Endothelial cell of umbilical vein (primary cell): Measurements from ENCODE around the gene TULP1. TPM values are rescaled to one million over a fixed set of nuclear protein-coding genes. Genes with fewer than 3 reads are reported as not detected.

Source experiments
- Bru-seq: library from RNA; stranded (reverse); fragments of 400-500 nt; gene quantifications from one replicate; lab custom pipeline; 2021; lab: Mats Ljungman, UMichigan
- BruChase-seq, 2 experiments: library from RNA; stranded (reverse); fragments of 400-500 nt; gene quantifications; one replicate each; lab custom pipeline; 2021; lab: Mats Ljungman, UMichigan
- BruUV-seq: library from RNA; stranded (reverse); fragments of 400-500 nt; replicated peaks from 2 replicates; lab custom pipeline; 2021; lab: Mats Ljungman, UMichigan
- CTCF ChIA-PET: fragments of 300-600, 350-600 bp; sonication (Branson Sonifier 250); formaldehyde crosslinking; loops from one replicate; lab custom pipeline; 2021; ENCODE audit warnings: antibody characterized with exemption, inconsistent platforms; lab: Charles Lee
- POLR2A ChIA-PET: fragments of 300-600, 350-600 bp; sonication (Branson Sonifier 250); formaldehyde crosslinking; loops from one replicate; lab custom pipeline; 2021; ENCODE audit warnings: antibody characterized with exemption, inconsistent platforms; lab: Charles Lee
- DNase-seq: peaks from one replicate; pipeline ENCODE4 v3.0.0-alpha.2; 2011; ENCODE audit warnings: low read depth, low spot score
- FAIRE-seq: peaks from 2 replicates; lab custom pipeline; 2011; peaks lifted over from hg19 to GRCh38; lab: Jason Lieb, UNC
- H2AFZ ChIP-seq: 2 replicates; pipeline ENCODE4 v1.6.0; 2012; ENCODE audit warnings: low read depth, low read length, control low read depth, inconsistent platforms
- H3K27ac ChIP-seq: 2 replicates; pipeline ENCODE4 v1.5.1; 2011; ENCODE audit warnings: low read depth, mild to moderate bottlenecking, control low read depth, low read length, moderate library complexity; ENCODE audit not compliant: insufficient read depth
- H3K27me3 ChIP-seq, 2 experiments: 2 replicates each; pipeline versions ENCODE4 v1.6.0 to v1.6.1; 2011; ENCODE audit warnings: low read length in 2 of 2, mixed read lengths in 1 of 2; ENCODE audit not compliant: control insufficient read depth in 2 of 2, insufficient read depth in 2 of 2
- H3K36me3 ChIP-seq, 2 experiments: 2 replicates in 1 of 2; 3 replicates in 1 of 2; pipeline ENCODE4 v1.5.1; 2011; ENCODE audit warnings: low read length in 2 of 2, mild to moderate bottlenecking in 1 of 2, moderate library complexity in 1 of 2; ENCODE audit not compliant: control insufficient read depth in 2 of 2, insufficient read depth in 2 of 2; ENCODE audit errors: extremely low read depth in 1 of 2
- H3K4me1 ChIP-seq: 3 replicates; pipeline ENCODE4 v1.5.1; 2011; ENCODE audit warnings: mild to moderate bottlenecking, low read length; ENCODE audit not compliant: control insufficient read depth, insufficient read depth; ENCODE audit errors: extremely low read depth
- H3K4me2 ChIP-seq: 2 replicates; pipeline ENCODE4 v1.6.1; 2011; ENCODE audit warnings: low read length, control low read depth, mixed read lengths; ENCODE audit not compliant: insufficient read depth
- H3K4me3 ChIP-seq, 3 experiments: fragments of 200-600 bp in 1 of 3; sonication (generic), shearing (Covaris generic) in 1 of 3; replicated peaks in 1 of 3; 2 replicates each; pipeline ENCODE4 v1.5.1; 2011 to 2016; ENCODE audit warnings: control low read depth in 3 of 3, low read length in 3 of 3, mild to moderate bottlenecking in 2 of 3, inconsistent platforms in 1 of 3, low read depth in 1 of 3, moderate library complexity in 1 of 3; ENCODE audit not compliant: insufficient read depth in 1 of 3
- H3K79me2 ChIP-seq: 2 replicates; pipeline ENCODE4 v1.6.0; 2012; ENCODE audit warnings: low read length, inconsistent platforms; ENCODE audit not compliant: control insufficient read depth, insufficient read depth
- H3K9ac ChIP-seq: replicated peaks from 2 replicates; pipeline ENCODE3; 2011; ENCODE audit warnings: low read length, control low read depth; ENCODE audit not compliant: insufficient read depth; ENCODE audit errors: extremely low read depth
- H3K9me1 ChIP-seq: replicated peaks from 3 replicates; pipeline ENCODE4 v1.6.0; 2011; ENCODE audit warnings: mild to moderate bottlenecking, low read length; ENCODE audit not compliant: control insufficient read depth, insufficient read depth; ENCODE audit errors: extremely low read depth
- H3K9me3 ChIP-seq: replicated peaks from 2 replicates; pipeline ENCODE4 v1.5.1; 2012; ENCODE audit warnings: low read length, inconsistent platforms; ENCODE audit not compliant: control insufficient read depth, insufficient read depth
- H4K20me1 ChIP-seq: replicated peaks from 2 replicates; pipeline ENCODE3; 2011; ENCODE audit warnings: mild to moderate bottlenecking, low read length; ENCODE audit not compliant: control insufficient read depth, insufficient read depth; ENCODE audit errors: extremely low read depth
- EZH2 ChIP-seq: IDR thresholded peaks from 2 replicates; pipeline ENCODE4 v1.6.1; 2012; ENCODE audit warnings: borderline replicate concordance, low read depth, mild to moderate bottlenecking, moderate library complexity, low read length, inconsistent platforms; ENCODE audit not compliant: severe bottlenecking
- FOS ChIP-seq: IDR thresholded peaks from 2 replicates; pipeline ENCODE4 v1.6.1; 2011; ENCODE audit warnings: mild to moderate bottlenecking, low read length, moderate library complexity, borderline replicate concordance; ENCODE audit not compliant: insufficient read depth
- GATA2 ChIP-seq: IDR thresholded peaks from 2 replicates; pipeline ENCODE4 v1.7.0; 2011; ENCODE audit warnings: low read depth, mild to moderate bottlenecking, moderate library complexity, mixed read lengths, low read length; ENCODE audit not compliant: insufficient read length, insufficient read depth
- JUN ChIP-seq: IDR thresholded peaks from 2 replicates; pipeline ENCODE4 v1.6.1; 2011; ENCODE audit warnings: borderline replicate concordance, low read depth; ENCODE audit not compliant: insufficient read length, insufficient read depth
- MYC ChIP-seq: IDR thresholded peaks from one replicate; pipeline ENCODE4 v1.6.1; 2011; ENCODE audit warnings: mild to moderate bottlenecking, low read depth, low read length
- POLR2A ChIP-seq: IDR thresholded peaks from 2 replicates; pipeline ENCODE4 v1.6.1; 2012; ENCODE audit warnings: low read depth, mild to moderate bottlenecking, control low read depth, low read length
- POLR2AphosphoS5 ChIP-seq: IDR thresholded peaks from 2 replicates; pipeline ENCODE4 v1.6.1; 2012; ENCODE audit warnings: low read depth, mild to moderate bottlenecking, control low read depth, low read length, moderate library complexity; ENCODE audit not compliant: insufficient read depth
- dilution Hi-C: fragments of 300-500 bp; cut with MboI; formaldehyde crosslinking; loops from one replicate; pipeline ENCODE4 v1.15.0; 2019; ENCODE audit warnings: low sequenced_read_pairs; ENCODE audit not compliant: extremely low pct_ligation_motif_present
- intact Hi-C: fragments of 100-400 bp; cut with micrococcal nuclease; formaldehyde crosslinking; loops from one replicate; pipeline ENCODE4 v1.10.0; 2022
- long read RNA-seq: library from polyadenylated mRNA; stranded (forward); transcript quantifications from one replicate; pipeline ENCODE4 v2.0.0, GENCODE V29; 2021
- polyA minus RNA-seq, 3 experiments: library from RNA; depleted of rRNA, polyadenylated mRNA; stranded (reverse); fragments of >200 nt; gene quantifications; 1 replicate in 1 of 3; 2 replicates in 2 of 3; pipeline ENCODE4 v1.2.3, GENCODE V29; 2011
- polyA plus RNA-seq, 4 experiments: library from polyadenylated mRNA; depleted of rRNA in 3 of 4; stranded (reverse) in 3 of 4; unstranded in 1 of 4; fragments of >200 nt; gene quantifications; 2 replicates each; pipeline versions ENCODE4 v1.2.1 to v1.2.3, GENCODE V29; 2011 to 2012; ENCODE audit warnings: missing spikeins in 1 of 4
- total RNA-seq: library from RNA; stranded (reverse); gene quantifications from 2 replicates; pipeline ENCODE4 v1.2.3, GENCODE V29; 2021
- TF ChIP-seq, protein P1 (sequence below): IDR thresholded peaks from 2 replicates; pipeline ENCODE4 v1.6.1; 2011; ENCODE audit not compliant: insufficient read depth, insufficient read length
- TF ChIP-seq, protein P2 (sequence below), 2 donors: IDR thresholded peaks; 1 replicate in 1 of 2; 2 replicates in 1 of 2; pipeline ENCODE4 v1.5.1; 2011; ENCODE audit warnings: low read length in 2 of 2, mild to moderate bottlenecking in 2 of 2, moderate library complexity in 2 of 2, control low read depth in 1 of 2, inconsistent platforms in 1 of 2, low read depth in 1 of 2; ENCODE audit not compliant: insufficient read depth in 1 of 2; ENCODE audit errors: extremely low read depth in 1 of 2

TULP1 gene
- total RNA-seq, result not detected in 2 replicates
- polyA plus RNA-seq, result not detected in 2 replicates
- not detected in 2 replicates for polyA plus RNA-seq (2011; cell fraction: cytosol; rRNA removed)
- not detected in 2 replicates for polyA plus RNA-seq (2011; cell fraction: nucleus; rRNA removed)
- not detected in 2 replicates for polyA plus RNA-seq (2012)
- polyA minus RNA-seq, result not detected in 2 replicates
- not detected for polyA minus RNA-seq (2011; cell fraction: cytosol; rRNA and poly(A)+ RNA removed)
- polyA minus RNA-seq (2011; cell fraction: nucleus; rRNA and poly(A)+ RNA removed), result not detected in 2 replicates
- not detected for Bru-seq, nascent RNA
- not detected for BruChase-seq, experiment 1, labeled RNA remaining after a 6-hour chase
- not detected for BruChase-seq, experiment 2, labeled RNA remaining after a 2-hour chase
- long read RNA-seq, result 0 reads

DNA sequence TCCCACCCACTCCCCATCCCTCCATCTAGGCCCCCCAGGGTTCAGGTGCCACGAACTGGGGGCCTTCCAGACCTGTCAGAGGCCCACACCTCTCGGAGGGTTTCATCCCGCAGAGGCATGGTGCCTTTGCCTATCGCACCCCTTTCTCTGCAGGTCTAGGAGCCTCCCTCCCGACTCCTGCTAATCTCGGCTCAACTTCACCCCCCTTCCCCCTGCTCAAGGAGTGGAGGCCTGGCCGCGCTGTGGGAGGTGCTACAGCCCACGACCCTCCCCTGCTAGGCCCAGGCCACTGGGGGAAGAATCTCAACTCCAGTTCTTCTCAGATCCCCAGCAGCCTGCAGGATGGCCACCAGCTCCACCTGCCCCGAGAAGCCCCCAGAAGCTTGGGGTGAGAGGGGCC lies at the start of gene TULP1:
TULP1 (minus strand) TSS at position 157 of the 400 bp plus-strand sequence; CDS start at position 119, 38 bp downstream.
- intact Hi-C loops, result no loop called here
- TF ChIP-seq JUN (no peak), FOS (no peak), POLR2A (no peak), MYC (no peak), EZH2 (no peak), GATA2 (no peak), POLR2AphosphoS5 (no peak)
- TF ChIP-seq, protein P1, sequence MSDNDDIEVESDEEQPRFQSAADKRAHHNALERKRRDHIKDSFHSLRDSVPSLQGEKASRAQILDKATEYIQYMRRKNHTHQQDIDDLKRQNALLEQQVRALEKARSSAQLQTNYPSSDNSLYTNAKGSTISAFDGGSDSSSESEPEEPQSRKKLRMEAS, result no peak
- TF ChIP-seq, protein P2, sequence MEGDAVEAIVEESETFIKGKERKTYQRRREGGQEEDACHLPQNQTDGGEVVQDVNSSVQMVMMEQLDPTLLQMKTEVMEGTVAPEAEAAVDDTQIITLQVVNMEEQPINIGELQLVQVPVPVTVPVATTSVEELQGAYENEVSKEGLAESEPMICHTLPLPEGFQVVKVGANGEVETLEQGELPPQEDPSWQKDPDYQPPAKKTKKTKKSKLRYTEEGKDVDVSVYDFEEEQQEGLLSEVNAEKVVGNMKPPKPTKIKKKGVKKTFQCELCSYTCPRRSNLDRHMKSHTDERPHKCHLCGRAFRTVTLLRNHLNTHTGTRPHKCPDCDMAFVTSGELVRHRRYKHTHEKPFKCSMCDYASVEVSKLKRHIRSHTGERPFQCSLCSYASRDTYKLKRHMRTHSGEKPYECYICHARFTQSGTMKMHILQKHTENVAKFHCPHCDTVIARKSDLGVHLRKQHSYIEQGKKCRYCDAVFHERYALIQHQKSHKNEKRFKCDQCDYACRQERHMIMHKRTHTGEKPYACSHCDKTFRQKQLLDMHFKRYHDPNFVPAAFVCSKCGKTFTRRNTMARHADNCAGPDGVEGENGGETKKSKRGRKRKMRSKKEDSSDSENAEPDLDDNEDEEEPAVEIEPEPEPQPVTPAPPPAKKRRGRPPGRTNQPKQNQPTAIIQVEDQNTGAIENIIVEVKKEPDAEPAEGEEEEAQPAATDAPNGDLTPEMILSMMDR (IDR thresholded peaks at IDR 0.05; ENCODE audit: extremely low read depth in 1 of 2, insufficient read depth in 1 of 2, low read depth in 1 of 2, low read length in 2 of 2), result no peak
- no peaks in the 10 kb centered on the region for H3K9me1 ChIP-seq

More for the DNA sequence above, at the start of gene TULP1:
- Histone ChIP-seq H3K4me2 (no peak within 1 kb of the TSS), H3K27ac (no peak within 1 kb of the TSS), H3K36me3 (no peaks in the 10 kb centered on the region), H2AFZ (no peak within 1 kb of the TSS), H3K4me1 (no peaks in the 10 kb centered on the region), H3K9me3 (no peaks in the 10 kb centered on the region), H4K20me1 (no peaks in the 10 kb centered on the region), H3K9ac (no peak within 1 kb of the TSS), H3K79me2 (no peaks in the 10 kb centered on the region), H3K4me3 (no peak within 1 kb of the TSS), H3K27me3 (peaks cover 17 to 29% of the 10 kb centered on the region in 2 experiments)
- dilution Hi-C loops, result no loop called here
- FAIRE-seq, result no peak
- ChIA-PET POLR2A (no interaction called here), CTCF (no interaction called here)
- no peak for DNase-seq
- BruUV-seq, result no TSS peak
